KMS-11 (cell line): ENCODE results near the gene PPM1H.
"Not testable (repeated sequence)": the region's sequence is repeated elsewhere in the genome, so short reads cannot be mapped to it uniquely, and the experiment has no call there.

Experiments used
- H2AFZ ChIP-seq: fragments of 200-600 bp; sonication (generic); 2 replicates; pipeline ENCODE4 v1.6.1; 2016; ENCODE audit warnings: antibody characterized with exemption, mixed run types, low read depth
- H3K27ac ChIP-seq: fragments of 200-600 bp; sonication (generic); 2 replicates; pipeline ENCODE4 v1.6.1; 2016; ENCODE audit warnings: mild to moderate bottlenecking, mixed run types
- H3K27me3 ChIP-seq: fragments of 200-600 bp; sonication (generic); 2 replicates; pipeline ENCODE4 v1.6.1; 2017; ENCODE audit warnings: mild to moderate bottlenecking, low read depth, mixed run types, moderate library complexity; ENCODE audit not compliant: insufficient read depth
- H3K36me3 ChIP-seq: fragments of 200-600 bp; sonication (generic); 2 replicates; pipeline ENCODE4 v1.6.1; 2017; ENCODE audit warnings: mild to moderate bottlenecking, mixed run types; ENCODE audit not compliant: insufficient read depth
- H3K4me1 ChIP-seq: fragments of 200-600 bp; sonication (generic); 2 replicates; pipeline ENCODE4 v1.6.1; 2016; ENCODE audit warnings: mild to moderate bottlenecking, low read depth, mixed run types; ENCODE audit not compliant: poor library complexity, severe bottlenecking
- H3K4me2 ChIP-seq: fragments of 200-600 bp; sonication (generic); 2 replicates; pipeline ENCODE4 v1.7.0; 2016; ENCODE audit warnings: mild to moderate bottlenecking, mixed run types
- H3K4me3 ChIP-seq: fragments of 200-600 bp; sonication (generic); IDR thresholded peaks from 2 replicates; pipeline ENCODE4 v1.6.1; 2017; ENCODE audit warnings: low read depth, low read length, mixed read lengths; ENCODE audit not compliant: insufficient read depth
- H3K79me2 ChIP-seq: fragments of 200-600 bp; sonication (generic); 2 replicates; pipeline ENCODE4 v1.6.1; 2016; ENCODE audit warnings: low read depth, mixed run types; ENCODE audit not compliant: insufficient read depth
- H3K9ac ChIP-seq: fragments of 200-600 bp; sonication (generic); 2 replicates; pipeline ENCODE4 v1.6.1; 2016; ENCODE audit warnings: mild to moderate bottlenecking, mixed run types
- H4K20me1 ChIP-seq: fragments of 200-600 bp; sonication (generic); 2 replicates; pipeline ENCODE4 v1.6.1; 2016; ENCODE audit warnings: mild to moderate bottlenecking, mixed run types; ENCODE audit not compliant: insufficient read depth
- CTCF ChIP-seq: fragments of 200-600 bp; sonication (generic); conservative IDR thresholded peaks from 2 replicates; pipeline ENCODE4 v1.6.1; 2017; ENCODE audit warnings: low read depth, mild to moderate bottlenecking, antibody characterized with exemption, low read length, moderate library complexity, mixed read lengths

PPM1H gene

GRCh38 chr12:62763312-62763711 lies 171.6 kb downstream of the PPM1H start:
- Histone ChIP-seq H3K4me1 (no peaks in the 10 kb centered on the region), H3K27ac (no peak overlapping the region), H3K36me3 (no peaks in the 10 kb centered on the region), H3K79me2 (no peaks in the 10 kb centered on the region), H2AFZ (no peak overlapping the region), H3K4me3 (no peak overlapping the region), H3K27me3 (no peaks in the 10 kb centered on the region), H4K20me1 (no peaks in the 10 kb centered on the region), H3K9ac (no peak overlapping the region), H3K4me2 (no peak overlapping the region)
- TF ChIP-seq CTCF = no peak

- H3K4me3 ChIP-seq = no peak overlapping the region
- no peaks in the 10 kb centered on the region for H3K4me1 ChIP-seq
- no peak overlapping the region for H3K27ac ChIP-seq
- H3K27me3 ChIP-seq = no peaks in the 10 kb centered on the region
- no peaks in the 10 kb centered on the region for H4K20me1 ChIP-seq
- no peak overlapping the region for H2AFZ ChIP-seq
- H3K4me2 ChIP-seq = no peak overlapping the region
- no peaks in the 10 kb centered on the region for H3K36me3 ChIP-seq
- no peak overlapping the region for H3K9ac ChIP-seq
- no peak for TF ChIP-seq CTCF
- no peaks in the 10 kb centered on the region for H3K79me2 ChIP-seq
These were observed 172.3 kb downstream of the PPM1H start for GRCh38 chr12:62762645-62763044.

GRCh38 chr12:62761658-62762057 lies 173.3 kb downstream of the PPM1H start:
- Histone ChIP-seq H3K79me2 (no peaks in the 10 kb centered on the region), H3K36me3 (no peaks in the 10 kb centered on the region), H3K4me2 (no peak overlapping the region), H2AFZ (no peak overlapping the region), H3K4me3 (no peak overlapping the region), H3K27ac (no peak overlapping the region), H3K27me3 (no peaks in the 10 kb centered on the region), H4K20me1 (no peaks in the 10 kb centered on the region), H3K4me1 (no peaks in the 10 kb centered on the region), H3K9ac (no peak overlapping the region)
- TF ChIP-seq CTCF = no peak

GRCh38 chr12:62760779-62761178 lies 174.2 kb downstream of the PPM1H start:
- no peaks in the 10 kb centered on the region for H3K79me2 ChIP-seq
- no peaks in the 10 kb centered on the region for H3K4me1 ChIP-seq
- no peak overlapping the region for H3K27ac ChIP-seq
- no peak for TF ChIP-seq CTCF
- H3K9ac ChIP-seq = no peak overlapping the region
- H3K27me3 ChIP-seq = no peaks in the 10 kb centered on the region
- H3K4me3 ChIP-seq = no peak overlapping the region
- no peak overlapping the region for H3K4me2 ChIP-seq
- H4K20me1 ChIP-seq = no peaks in the 10 kb centered on the region
- no peak overlapping the region for H2AFZ ChIP-seq
- H3K36me3 ChIP-seq = no peaks in the 10 kb centered on the region

- not testable (repeated sequence) for H2AFZ ChIP-seq, H3K27ac ChIP-seq, H3K4me1 ChIP-seq, H3K4me3 ChIP-seq, H4K20me1 ChIP-seq, H3K4me2 ChIP-seq, H3K9ac ChIP-seq, H3K36me3 ChIP-seq, H3K27me3 ChIP-seq, H3K79me2 ChIP-seq
These were observed 174.6 kb downstream of the PPM1H start for GRCh38 chr12:62760341-62760740.
